ENCODE measurements around the gene GNAZ.

GNAZ gene

DNA sequence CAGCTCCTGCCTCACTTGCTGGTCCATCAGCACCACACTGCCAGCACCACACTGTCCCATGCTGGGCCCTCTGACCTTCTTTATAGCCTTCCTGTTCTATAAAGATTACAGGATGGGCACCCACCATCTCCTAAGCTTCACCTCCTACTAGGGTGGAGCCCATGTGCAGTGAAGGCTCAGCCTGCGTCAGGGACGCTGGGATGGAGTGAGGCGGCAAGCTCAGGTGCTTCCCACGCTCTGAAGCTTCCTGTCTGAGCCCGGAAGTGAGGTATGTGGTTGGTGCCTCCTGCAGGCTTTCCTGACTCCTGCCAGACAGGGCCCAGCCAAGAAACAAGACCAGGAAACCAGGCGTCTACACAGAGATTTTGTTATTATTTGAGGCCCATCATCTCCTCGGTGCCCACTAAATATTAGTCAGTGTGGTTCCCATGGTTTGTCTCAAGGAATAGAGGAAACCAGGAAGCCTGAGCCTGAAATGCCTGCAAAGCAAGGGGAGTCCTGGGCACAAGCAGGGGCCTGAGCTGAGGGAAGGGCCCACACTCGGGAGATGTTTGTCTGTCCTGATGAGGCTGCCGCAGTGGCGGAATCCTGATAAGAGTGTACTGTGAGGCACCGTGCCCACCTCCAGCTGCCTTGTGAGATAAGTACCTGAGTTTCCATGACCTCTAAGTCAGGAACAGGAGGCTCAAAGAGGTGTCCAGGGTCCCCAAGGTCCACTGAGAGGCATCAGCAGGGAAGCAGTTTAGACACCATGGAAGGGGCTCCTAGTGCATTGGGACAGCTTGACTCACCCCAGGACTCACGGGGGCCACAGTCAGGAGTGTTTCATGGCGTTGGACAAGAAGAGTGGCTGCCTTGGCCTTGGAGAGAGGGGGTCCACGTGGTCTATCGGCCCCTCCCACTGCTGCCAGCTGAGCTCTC is 49.4 kb downstream of the GNAZ start:
- no peak for DNase-seq (ENCODE audit: low read depth)

DNA sequence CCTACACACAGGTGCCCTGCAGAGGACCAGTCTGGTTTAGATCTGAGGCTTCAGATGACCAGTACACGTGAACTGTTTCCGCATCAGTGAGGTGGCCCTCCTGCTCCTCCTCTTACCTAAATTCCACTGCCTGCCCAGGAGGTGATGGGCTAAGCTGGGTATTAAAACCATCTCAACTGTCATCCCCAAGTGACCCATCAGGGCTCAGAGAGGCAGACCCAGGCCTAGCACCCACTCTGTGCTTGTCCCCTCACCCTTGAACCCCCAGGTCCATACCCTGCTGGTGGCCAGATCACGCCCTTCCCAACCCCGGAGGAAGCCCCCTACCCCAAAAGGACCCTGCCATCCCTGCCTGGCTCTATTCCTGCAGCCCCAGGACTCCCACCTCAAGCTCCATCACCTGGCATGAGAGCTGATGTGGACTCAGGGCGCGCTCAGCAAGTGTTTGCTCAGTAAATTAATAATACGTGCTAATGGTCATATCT is 50.1 kb downstream of the GNAZ start:
- no peak for DNase-seq (ENCODE audit: low read depth)

DNA sequence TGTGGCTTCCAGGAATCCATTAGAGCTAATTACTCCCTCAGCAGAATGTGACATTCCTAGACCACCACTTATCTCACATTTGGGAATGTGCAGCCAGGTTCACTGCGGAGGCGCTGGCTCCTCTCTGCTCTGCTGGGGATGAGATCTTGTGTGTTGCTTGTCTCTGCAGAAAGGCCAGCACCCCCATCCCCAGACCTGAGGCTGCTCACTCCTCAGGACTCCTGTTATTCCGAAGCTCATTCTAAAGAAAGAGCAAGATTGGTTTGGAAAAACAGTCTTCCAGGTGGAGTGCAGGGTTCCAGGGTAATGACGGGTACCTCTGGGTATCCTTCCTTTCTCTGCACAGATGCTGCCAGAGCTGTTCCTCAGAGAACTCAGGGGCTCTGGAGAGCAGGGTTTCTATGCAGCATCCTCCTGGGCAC is 50.7 kb downstream of the GNAZ start:
- no peak for DNase-seq (ENCODE audit: low read depth)

DNA sequence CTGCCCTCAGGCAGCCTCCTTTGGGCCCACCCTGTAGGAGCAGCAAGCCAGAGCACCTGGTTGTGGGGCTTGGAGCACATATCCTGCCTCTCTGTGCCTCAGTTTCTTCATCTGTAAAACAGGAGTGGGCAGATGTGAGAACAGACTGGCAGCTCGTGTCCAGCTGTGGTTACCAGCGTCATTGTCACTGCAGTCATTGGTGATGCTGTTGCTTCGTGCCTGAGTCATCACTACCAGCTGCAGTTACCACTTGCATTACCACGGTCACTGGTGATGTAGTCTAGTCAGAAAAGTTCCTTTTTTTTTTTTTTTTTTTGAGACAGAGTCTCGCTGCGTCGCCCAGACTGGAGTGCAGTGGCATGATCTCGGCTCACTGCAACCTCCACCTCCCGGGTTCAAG is 51.1 kb downstream of the GNAZ start:
- no peak for DNase-seq (ENCODE audit: low read depth)

DNA sequence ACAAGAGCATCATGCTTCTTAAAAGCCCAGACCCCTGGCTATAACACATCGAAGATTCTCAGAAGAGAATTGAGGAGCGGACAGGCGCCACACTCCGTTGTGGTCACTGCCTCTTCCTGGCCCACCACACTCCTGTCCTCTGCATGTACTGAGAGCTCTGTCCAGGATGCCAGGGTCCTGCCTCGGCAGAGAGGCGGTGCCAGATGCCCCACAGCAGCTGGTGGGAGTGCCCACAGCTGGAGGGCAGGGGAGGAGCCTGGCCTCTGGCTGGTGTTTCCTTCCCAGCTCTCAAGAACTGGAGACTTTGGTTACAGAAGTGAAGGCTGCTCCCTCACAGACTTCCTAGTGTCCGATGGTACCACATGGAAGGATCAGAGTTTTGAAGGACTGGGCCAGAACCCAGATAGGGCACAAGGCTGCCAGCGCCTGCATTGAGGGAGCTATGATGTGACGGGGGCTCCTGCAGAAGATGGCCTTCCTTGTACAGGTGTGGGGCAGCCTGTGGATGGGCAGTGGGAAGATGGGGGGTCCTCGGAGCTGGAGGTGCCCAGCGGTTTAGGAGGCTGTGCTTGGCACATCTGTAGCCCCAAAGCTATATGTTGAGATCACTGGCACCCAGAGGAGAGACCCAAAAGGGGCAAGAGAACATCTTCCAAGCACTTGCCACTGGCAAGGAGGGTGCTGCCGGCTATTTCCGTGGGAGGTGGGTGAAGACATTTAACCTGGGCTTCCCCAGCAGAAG is 52.1 kb downstream of the GNAZ start:
- no peak for DNase-seq (ENCODE audit: low read depth)

DNA sequence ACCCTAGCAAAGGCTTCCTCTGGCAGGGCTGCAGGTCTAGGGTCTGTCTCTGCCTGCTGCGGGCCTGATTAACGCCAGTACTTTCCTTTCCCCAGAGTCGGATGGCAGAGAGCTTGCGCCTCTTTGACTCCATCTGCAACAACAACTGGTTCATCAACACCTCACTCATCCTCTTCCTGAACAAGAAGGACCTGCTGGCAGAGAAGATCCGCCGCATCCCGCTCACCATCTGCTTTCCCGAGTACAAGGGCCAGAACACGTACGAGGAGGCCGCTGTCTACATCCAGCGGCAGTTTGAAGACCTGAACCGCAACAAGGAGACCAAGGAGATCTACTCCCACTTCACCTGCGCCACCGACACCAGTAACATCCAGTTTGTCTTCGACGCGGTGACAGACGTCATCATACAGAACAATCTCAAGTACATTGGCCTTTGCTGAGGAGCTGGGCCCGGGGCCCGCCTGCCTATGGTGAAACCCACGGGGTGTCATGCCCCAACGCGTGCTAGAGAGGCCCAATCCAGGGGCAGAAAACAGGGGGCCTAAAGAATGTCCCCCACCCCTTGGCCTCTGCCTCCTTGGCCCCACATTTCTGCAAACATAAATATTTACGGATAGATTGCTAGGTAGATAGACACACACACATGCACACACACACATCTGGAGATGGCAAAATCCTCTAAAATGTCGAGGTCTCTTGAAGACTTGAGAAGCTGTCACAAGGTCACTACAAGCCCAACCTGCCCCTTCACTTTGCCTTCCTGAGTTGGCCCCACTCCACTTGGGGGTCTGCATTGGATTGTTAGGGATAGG is 52.9 kb downstream of the GNAZ start:
- DNase-seq (ENCODE audit: low read depth), result no peak

DNA sequence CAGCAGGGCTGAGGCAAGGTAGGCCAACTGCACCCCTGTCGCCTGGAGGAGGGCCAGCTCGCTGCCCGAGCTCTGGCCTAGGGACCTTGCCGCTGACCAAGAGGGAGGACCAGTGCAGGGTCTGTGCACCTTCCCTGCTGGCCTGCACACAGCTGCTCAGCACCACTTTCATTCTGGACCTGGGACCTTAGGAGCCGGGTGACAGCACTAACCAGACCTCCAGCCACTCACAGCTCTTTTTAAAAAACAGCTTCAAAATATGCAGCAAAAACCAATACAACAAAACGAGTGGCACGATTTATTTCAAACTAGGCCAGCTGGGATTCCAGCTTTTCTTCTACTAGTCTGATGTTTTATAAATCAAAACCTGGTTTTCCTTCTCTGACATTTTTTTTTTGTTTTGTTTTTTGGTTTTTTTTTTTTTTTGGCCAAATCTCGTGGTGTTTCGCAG is 53.5 kb downstream of the GNAZ start:
- no peak for DNase-seq (ENCODE audit: low read depth)

DNA sequence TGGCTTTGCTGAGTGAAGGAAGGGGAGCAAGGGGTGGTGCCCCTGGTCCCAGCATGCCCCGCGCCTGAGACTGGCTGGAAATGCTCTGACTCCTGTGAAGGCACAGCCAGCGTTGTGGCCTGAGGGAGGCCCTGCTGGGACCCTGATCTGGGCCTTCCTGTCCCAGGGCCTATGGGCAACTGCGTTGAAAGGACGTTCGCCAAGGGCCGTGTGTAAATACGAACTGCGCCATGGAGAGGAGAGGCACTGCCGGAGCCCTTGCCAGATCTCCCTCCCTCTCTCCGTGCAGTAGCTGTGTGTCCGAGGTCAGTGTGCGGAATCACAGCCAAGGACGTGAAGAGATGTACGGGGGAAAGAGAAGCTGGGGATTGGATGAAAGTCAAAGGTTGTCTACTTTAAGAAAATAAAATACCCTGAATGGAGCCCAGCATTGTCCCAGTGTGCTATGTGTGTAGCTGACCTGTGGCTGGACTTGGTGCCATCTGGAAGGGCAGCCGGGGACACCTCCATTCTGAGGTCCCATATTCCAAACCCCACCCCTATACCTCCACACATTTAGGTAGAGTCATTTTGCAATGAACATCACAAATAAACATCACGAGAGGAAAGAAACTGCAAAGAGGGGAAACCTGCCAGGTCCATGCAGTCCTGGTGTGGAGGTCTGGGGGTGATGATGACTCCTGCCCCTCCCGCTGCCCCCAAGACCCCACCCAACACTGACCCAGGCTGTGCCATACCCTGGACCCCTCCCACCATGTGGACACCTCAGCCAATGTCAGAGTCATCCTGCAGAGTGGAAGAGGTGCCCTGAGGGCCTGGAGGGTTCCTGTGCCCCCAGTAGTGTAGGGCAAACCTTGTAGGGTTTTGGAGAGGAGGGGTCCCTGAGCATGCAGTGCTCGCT is 54.5 kb downstream of the GNAZ start:
- no peak for DNase-seq (ENCODE audit: low read depth)

DNA sequence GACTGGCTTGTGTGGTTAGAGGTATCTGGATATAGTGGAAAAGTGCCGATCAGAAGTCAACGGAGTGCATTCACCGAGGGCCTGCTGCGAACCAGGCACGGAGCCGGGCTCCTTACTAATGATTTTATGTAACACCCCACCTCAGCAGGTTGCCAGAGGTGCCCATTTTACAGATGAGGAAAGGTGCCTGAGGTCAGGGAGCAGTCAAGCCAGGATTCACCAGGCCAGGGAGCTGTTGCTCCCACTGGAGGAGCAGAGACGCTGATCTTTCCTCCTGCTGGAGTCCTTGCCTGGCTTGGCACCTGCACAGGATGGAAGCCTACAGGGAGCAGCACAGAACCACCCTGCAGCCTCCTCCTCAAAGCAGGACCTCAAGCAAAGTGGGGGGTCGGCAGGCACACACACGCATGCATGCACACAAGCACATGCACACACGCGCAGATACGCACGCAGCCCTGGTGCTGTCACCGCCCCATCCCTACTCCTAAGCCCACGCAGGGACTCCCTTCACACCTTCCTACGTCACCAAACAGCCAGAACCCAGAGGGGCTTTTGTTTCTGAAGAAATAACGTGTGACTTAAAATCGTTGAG is 55.3 kb downstream of the GNAZ start:
- no peak for DNase-seq (ENCODE audit: low read depth)

DNA sequence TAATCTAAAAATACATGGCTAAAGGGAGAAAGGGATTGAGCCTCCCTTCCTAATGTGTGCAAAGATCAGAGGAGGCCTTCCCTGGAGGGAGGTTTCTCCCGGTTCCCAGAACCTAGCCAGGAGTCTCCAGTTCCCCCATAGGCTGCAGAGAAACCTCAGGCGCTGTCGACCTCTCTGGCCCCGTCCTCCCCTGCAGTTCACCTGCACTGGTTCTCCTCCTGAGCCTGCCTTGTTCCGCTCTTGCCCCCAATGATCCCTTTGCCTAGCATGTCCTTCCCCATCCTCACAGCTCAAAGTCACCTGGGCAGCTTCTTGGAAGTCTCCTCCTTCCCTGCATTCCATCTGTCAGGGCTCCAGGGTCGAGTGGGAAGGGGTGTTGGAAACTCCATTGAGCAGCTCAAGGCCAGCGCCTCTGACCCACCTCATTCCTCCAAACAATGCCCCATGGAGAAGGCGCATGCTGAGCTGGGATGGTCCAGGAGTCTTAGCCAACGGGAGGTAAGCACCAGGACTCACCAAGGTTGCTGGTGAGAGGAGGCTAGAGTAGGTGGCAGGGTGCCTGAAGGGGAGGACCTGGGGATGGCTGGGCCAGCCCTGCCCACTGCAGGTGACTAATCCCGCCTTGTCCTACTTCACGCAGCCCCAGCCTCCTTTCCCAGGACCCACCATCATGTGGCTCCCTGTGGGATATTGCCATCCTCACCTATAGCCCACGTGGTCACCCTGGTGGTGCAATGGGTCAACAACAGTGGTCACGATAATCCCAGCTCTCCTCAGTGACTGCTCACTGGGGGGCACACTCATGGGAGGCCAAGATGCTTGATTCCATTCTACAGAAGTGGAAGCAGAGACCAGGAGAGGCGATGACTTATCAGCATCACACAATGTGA is 56.1 kb downstream of the GNAZ start:
- no peak for DNase-seq (ENCODE audit: low read depth)

DNA sequence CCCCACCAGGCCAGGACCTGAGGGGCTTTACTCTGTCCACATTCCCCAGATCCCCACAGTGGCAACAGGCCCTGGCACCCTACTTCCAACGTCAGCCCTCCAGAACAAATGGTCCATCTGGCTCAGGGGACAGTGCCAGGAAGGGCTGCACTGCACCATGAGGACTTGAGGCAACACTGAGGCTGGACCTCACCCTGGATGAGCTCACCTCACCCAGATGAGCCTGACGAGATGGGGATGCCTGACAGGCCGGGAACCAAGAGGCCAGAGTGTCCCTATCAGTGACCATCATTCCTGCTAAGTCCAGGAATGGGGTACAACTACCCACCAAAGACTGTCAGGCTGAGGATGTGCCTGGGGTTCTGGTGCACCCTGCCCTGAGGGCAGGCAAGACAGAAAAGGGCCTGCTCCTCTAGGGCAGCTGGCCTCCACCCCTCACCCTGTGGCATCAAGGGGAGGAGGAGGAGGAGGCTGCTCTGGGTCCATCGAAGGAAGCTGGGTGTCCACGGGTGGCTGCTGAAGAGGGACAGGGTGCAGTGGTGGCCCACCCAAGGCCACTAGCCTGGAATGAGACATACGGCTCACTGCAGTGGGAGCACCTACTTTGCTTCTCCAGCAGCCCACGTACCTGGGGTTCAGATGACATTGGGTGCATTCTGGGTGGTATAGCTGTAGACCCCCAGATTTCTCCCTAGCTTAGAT is 56.9 kb downstream of the GNAZ start:
- DNase-seq (ENCODE audit: low read depth), result no peak

DNA sequence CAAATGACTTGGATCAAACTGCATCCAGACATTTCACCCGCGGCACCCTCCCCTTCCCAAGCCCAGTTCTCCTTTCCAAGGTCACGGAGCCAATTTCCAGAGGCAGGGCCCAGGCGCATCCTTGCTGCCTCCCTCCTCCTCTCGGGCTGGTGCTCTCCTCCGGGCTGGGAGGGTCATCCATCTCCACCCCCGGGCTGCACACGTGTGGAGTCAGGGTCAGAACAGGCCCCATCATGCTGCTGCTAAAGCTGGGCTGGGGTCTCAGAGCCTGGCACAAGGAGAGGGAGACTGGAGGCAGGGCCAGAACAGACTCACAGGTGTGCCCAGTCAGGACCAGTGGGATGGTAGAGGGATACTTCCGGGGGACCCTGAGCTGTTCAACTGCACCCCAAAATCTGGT is 57.5 kb downstream of the GNAZ start:
- DNase-seq (ENCODE audit: low read depth), result no peak

DNA sequence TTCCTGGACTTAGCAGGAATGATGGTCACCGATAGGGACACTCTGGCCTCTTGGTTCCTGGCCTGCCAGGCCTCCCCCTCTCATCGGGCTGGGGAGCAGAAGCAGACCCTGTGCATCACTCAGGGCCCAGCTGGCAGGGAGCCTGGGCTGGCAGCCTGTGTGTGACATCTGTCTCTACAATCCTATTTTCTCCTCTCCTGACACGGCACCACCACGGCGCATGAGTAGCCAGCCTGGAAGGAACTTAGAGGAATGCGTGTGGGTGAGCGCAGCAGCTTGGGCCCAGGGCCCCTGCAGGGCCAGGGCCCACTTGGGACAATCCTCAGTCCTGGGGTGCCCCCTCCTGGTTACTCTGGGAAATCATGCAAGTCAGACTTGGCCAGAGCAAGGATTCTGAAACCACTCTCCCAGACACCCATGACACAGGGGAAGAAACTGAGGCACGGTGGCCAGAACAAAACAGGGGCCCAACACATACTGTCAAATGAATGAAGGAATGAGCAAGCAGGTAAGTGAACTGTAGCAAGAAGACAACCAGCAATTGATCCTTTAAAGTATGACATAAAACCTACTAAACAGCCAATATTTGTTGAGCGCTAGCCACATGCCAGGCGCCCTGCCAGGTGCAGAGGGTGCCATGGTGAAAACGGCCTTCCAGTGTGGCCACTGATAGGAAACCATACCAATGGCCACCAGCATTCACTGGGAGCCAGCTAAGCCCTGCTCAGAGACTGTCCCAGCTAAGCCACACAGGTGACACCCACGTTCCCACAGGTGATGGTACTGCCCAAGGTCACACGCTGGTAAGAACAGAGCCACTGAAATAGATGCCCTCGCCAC is 58.2 kb downstream of the GNAZ start:
- no peak for DNase-seq (ENCODE audit: low read depth)

DNA sequence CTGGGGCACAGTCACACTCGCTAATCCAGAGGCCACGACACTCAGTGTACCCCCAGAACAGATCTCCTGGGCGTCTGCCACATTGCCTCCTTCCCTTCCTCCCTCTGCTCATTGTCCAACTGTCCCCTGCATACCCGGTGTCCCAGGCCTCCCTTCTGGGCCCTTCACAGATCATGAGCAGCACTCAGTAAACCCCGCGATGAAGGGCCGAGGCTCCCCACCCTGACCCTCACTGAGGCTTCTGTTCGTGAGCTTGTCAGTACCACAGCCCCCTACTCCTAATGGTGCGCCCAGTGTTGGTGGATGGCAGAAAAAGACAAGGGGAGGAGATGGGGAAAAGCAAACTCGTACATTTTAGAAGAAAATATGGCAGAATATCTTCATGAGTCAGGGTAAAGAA is 58.8 kb downstream of the GNAZ start:
- no peak for DNase-seq (ENCODE audit: low read depth)

DNA sequence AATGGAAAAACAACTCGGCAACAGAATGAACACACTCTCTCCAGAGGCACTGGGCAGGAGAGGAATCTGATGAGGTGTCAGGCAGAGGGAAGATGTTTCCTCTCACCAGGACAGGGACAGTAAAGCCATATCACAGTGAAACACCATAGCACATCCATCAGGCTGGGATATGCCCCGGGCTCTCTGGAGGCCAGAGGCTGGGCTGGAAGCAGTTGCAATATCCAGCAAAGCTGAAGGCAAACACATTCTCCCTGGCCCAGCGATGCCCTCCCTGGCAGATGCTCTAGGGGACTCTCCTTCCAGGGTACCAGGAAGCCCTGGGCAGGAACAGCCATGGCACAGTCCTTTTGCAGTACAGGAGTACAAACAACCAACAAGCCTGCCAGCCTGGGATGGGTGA is 60.4 kb downstream of the GNAZ start:
- DNase-seq (ENCODE audit: low read depth), result no peak

DNA sequence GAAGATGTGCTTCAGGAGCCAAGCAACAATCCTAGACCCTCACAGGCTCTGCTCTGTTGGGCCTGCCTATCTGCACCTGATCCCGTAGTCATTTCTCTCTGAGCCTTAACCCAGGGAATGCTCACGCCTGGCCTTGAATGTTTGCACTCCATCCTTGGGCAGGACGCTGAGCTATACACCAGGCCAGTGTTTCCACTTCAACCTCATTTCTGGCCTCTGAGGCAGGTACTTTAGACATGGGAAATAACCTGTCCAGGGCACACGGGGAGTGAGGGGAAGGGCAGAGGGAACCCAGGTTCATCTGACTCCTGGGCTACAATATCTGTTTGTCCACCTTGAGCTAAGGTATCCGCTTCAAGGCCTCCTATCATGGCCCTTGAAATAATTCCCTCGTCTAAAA is 61.6 kb downstream of the GNAZ start:
- no peak for DNase-seq (ENCODE audit: low read depth)

DNA sequence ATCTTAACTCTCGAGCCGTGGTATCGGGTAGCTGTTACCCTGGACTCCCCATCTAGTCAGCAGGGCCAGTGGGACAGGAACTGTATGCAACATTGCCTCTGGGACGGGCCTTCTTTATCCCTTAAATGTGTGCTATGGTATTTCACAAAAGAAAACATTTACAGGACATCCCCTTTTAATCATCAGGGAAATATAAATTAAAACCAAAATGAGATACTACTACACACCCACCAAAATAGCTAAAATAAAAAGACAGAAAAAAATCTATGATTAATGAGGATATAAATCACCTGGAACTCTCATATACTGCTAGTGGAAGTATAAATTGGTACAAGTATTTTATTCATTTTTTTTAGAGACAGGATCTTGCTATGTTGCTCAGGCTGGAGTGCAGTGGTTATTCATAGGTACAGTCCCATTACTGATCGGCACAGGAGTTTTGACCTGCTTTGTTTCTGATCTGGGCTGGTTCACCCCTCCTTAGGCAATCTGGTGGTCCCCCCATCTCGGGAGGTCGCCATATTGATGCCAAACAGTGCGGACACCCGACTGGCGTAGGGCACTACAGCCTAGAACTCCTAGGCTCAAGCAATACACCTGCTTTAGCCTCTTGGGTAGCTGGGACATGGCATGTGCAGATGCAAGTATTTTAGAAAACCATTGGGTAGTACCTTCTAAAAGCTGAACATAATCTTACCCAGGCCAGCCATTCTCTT is 62.2 kb downstream of the GNAZ start:
- DNase-seq (ENCODE audit: low read depth), result no peak

DNA sequence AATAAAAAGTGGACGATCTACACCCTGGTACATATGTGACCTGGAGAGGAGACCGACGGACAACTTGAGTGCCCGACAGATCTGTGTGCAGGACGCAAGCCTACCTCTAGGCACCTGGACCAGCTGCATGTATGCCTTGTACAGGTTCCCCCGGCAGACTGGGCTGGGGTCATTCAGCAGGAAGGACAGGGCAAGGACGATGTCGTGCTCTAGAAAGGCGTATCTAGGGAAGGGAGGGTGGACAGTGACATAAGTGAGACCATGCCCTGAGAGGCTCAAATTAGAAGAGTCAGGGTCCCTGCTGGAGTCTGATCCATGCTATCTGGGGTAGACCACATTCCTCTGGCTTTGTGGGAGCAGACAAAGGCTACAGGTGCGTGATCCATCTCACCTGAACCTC is 63.6 kb downstream of the GNAZ start:
- no peak for DNase-seq (ENCODE audit: low read depth)

All from GM04503 (cell line).